Subcutaneous abdominal adipose tissue (tissue), 5 donors: ENCODE data around the gene CNTF.

Source experiments
- H3K27ac ChIP-seq: one replicate; pipeline ENCODE4 v1.7.0; 2013; ENCODE audit warnings: low read depth, mild to moderate bottlenecking, inconsistent platforms, low read length, moderate library complexity
- H3K27me3 ChIP-seq, 5 donors: one replicate each; pipeline ENCODE4 v1.7.0; 2013; ENCODE audit warnings: low read length in 5 of 5, inconsistent platforms in 1 of 5; ENCODE audit not compliant: control insufficient read depth in 5 of 5, insufficient read depth in 4 of 5
- H3K36me3 ChIP-seq, 5 donors: one replicate each; pipeline ENCODE4 v1.7.0; 2013; ENCODE audit warnings: low read length in 5 of 5; ENCODE audit not compliant: control insufficient read depth in 5 of 5, insufficient read depth in 5 of 5
- H3K4me1 ChIP-seq, 5 donors: one replicate each; pipeline ENCODE4 v1.7.0; 2013; ENCODE audit warnings: low read length in 5 of 5, mild to moderate bottlenecking in 3 of 5, moderate library complexity in 1 of 5; ENCODE audit not compliant: control insufficient read depth in 5 of 5, insufficient read depth in 5 of 5
- H3K4me3 ChIP-seq, 5 donors: one replicate each; pipeline ENCODE4 v1.7.0; 2013; ENCODE audit warnings: low read length in 5 of 5, low read depth in 1 of 5
- H3K9ac ChIP-seq, 5 donors: one replicate each; pipeline ENCODE4 v1.7.0; 2013; ENCODE audit warnings: low read length in 5 of 5, mild to moderate bottlenecking in 4 of 5, moderate library complexity in 3 of 5
- H3K9me3 ChIP-seq, 5 donors: one replicate each; pipeline ENCODE4 v1.7.0; 2013; ENCODE audit warnings: low read length in 5 of 5; ENCODE audit not compliant: control insufficient read depth in 5 of 5
- donor health status: healthy.
- donor health status: healthy.
- donor health status: healthy.
- donor health status: healthy.
- donor health status: healthy.

Gene CNTF

DNA sequence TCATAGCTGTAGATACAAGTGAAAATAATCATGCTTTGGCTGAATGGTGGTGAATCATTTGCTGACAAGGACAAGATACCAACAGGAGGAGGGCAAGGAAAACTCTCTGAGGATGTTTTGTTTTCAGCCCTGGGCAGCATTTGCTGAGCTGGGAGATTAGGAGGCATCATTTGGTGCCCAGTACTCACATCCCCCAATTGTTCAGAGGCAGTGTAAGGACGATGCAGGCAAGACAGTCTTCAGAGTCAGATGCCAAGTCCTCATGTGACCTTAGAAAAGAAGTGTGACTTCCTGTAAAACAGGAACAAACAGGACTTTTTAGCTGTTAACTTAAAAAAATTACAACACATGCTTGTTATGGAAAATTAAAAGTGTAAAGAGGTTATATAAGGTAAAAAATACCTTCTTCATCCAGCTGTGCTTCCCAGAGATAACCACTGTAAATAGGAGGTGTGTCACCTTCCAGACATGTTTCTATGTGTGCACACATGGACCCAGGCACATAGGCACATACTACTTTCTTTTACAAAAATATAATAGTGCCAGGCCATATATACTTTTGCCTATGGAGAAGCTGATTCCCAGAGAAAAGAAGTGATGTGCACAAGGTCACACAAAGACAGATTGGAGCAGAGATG lies 18.0 kb downstream of the CNTF start:
- no peaks in the 10 kb centered on the region for H3K27me3 ChIP-seq
- H3K27ac ChIP-seq, result no peak overlapping the region
- H3K4me3 ChIP-seq, result no peak overlapping the region
- H3K36me3 ChIP-seq, result no peaks in the 10 kb centered on the region
- H3K9ac ChIP-seq, result no peak overlapping the region
- H3K4me1 ChIP-seq, result peaks cover 0 to 20% (median 19%) of the 10 kb centered on the region in 5 donors
- no peaks in the 10 kb centered on the region for H3K9me3 ChIP-seq

DNA sequence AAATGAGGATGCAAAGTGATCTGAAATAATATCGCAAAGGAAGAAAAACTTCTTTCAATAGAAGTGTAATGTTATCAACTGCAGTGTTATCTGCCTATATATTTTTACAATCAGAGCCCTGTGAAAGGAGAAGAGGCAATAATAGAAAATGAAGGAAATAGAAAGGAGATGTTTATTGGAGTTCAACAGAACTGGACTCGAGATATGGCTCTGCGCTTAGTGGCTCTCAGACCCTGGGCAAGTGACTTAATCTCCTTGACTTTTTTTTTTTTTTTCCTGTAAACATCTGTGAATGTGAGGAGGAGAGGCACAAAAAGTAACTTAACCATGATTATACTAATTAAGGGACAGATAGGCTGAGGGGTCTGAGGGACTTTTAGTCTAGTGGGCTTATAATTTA lies 18.9 kb downstream of the CNTF start:
- no peak overlapping the region for H3K27ac ChIP-seq
- no peak overlapping the region for H3K4me3 ChIP-seq
- H3K9ac ChIP-seq, result no peak overlapping the region
- H3K36me3 ChIP-seq, result no peaks in the 10 kb centered on the region
- no peaks in the 10 kb centered on the region for H3K27me3 ChIP-seq
- peaks cover 0 to 20% (median 19%) of the 10 kb centered on the region in 5 donors for H3K4me1 ChIP-seq
- H3K9me3 ChIP-seq, result peaks cover 0 to 2% (median 0%) of the 10 kb centered on the region in 5 donors

DNA sequence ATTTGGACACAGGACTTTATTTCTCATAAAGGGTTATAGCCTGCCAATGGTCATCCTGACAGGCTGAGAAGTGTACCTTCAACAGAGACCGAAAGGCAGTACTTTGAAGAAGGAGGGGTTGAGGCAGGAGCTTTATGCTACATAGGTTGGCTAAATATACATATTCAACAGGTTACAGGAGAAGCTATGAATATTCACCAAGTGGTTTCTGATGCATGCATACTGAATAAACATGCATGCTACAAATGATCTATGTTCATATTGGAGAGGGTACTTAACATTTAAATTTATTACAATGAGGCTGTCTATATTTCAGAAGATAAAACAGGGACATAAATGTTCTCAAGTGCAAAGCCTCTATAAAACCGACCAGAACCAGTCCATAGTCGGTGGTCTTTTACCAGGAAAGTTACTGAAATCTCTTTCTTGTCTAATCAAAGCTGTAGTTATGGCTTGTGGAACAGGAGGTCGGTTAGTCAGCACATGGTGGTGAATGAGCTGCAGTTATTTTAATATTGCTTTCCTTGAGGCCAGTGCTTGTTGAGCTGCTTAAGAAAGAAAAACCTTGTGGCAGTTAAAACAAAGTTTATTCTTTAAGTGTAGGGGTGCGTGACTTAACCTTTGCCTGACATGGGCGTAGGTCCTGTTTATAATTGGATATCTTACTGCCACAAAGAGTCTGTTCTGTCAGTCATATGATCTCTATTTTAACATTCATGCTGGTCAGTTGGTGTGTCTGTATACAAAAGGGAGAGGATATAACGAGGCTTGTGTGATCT lies 19.5 kb downstream of the CNTF start:
- Histone ChIP-seq H3K9ac (no peak overlapping the region), H3K9me3 (peaks cover 0 to 2% (median 0%) of the 10 kb centered on the region in 5 donors), H3K4me3 (no peak overlapping the region), H3K27me3 (no peaks in the 10 kb centered on the region), H3K4me1 (peaks cover 0 to 20% (median 19%) of the 10 kb centered on the region in 5 donors), H3K27ac (no peak overlapping the region), H3K36me3 (no peaks in the 10 kb centered on the region)

DNA sequence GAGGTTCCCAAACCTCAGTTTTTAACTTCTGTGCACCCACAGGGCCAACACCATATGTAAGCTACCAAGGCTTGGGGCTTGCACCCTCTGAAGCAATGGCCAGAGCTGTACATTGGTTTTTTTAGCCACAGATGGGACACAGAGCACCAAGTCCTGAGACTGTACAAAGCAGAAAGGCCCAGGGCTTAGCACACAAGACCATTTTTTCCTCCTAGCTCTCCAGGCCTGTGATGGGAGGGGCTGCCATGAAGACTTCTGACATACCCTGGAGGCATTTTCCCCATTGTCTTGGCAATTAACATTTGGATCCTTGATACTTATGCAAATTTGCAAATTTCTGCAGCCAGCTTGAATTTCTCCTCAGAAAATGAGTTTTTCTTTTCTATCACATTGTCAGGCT lies 23.4 kb downstream of the CNTF start:
- Histone ChIP-seq H3K27me3 (no peaks in the 10 kb centered on the region), H3K9ac (no peak overlapping the region), H3K36me3 (no peaks in the 10 kb centered on the region), H3K4me3 (no peak overlapping the region), H3K27ac (no peak overlapping the region), H3K4me1 (peaks cover 0 to 6% (median 3%) of the 10 kb centered on the region in 5 donors), H3K9me3 (peaks cover 0 to 4% (median 0%) of the 10 kb centered on the region in 5 donors)

DNA sequence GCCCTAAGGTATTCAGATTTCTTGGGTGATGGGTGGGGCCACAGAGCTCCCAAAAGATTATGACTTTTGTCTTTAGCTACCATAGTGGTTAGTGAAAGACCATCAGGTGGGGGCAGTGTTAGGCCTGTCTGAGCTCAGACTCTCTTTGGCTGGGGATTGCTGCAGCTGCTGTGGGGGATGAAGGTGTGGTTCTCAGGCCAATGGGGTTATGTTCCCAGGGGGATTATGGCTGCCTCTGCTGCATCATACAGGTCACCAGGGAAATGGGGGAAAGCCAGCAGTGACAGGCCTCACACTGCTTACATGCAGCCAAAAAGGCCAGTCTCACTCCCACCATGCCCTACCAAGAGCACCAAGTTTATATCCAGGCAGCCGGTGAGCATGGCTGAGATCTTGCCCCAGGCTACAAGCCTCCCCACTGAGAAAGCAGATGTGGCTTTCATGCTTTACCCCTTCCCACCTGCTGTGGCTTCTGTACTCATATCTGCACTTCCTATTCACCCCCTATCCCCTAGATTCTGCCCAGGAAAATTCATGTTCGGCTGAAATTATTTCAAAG lies 24.8 kb downstream of the CNTF start:
- H3K36me3 ChIP-seq, result no peaks in the 10 kb centered on the region
- H3K9me3 ChIP-seq, result peaks cover 0 to 4% (median 0%) of the 10 kb centered on the region in 5 donors

DNA sequence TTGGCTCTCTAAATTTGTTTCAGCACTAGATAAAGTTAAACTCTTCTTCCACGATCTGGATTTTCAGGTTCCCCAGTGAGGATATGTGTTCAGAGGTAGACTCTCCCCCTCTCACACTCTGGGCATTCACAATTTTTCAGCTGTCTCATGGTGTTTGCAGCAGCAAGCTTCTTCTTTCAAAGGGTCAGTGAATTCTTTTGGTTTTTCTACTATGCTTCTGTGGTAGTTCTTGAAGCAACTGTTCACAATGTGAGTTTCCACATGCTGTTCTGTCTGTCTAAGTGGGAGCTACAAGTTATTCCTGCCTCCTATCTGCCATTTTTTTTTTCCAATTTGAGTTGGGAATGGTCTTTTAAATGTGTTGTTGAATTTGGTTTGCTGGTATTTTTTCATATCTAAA lies 25.4 kb downstream of the CNTF start:
- no peak overlapping the region for H3K27ac ChIP-seq
- H3K9ac ChIP-seq, result no peak overlapping the region
- peaks cover 0 to 2% (median 0%) of the 10 kb centered on the region in 5 donors for H3K4me1 ChIP-seq
- H3K36me3 ChIP-seq, result no peaks in the 10 kb centered on the region
- H3K27me3 ChIP-seq, result no peaks in the 10 kb centered on the region
- H3K4me3 ChIP-seq, result no peak overlapping the region
- H3K9me3 ChIP-seq, result peaks cover 0 to 4% (median 0%) of the 10 kb centered on the region in 5 donors

More for the DNA sequence above, 24.8 kb downstream of the CNTF start:
- Histone ChIP-seq H3K27ac (no peak overlapping the region), H3K9ac (no peak overlapping the region), H3K4me1 (peaks cover 0 to 2% (median 0%) of the 10 kb centered on the region in 5 donors), H3K4me3 (no peak overlapping the region), H3K27me3 (no peaks in the 10 kb centered on the region)

DNA sequence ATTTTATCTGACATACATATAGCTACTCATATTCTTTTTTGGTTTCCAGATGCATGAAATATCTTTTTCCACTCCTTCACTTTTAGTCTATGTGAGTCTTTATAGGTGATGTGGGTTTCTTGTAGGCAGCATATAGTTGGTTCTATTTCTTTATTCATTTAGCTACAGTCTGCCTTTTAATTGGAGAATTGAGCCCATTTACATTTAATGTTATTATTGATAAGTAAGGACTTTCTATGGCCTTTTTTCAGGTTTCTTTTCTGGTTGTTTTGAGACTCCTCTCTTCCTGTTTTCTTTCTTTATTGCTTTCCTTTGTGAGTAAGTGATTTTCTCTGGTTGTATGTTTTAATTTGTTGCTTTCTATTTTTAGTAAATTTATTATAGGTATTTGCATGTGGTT lies 27.2 kb downstream of the CNTF start:
- no peaks in the 10 kb centered on the region for H3K27me3 ChIP-seq
- H3K4me3 ChIP-seq, result no peak overlapping the region
- H3K9me3 ChIP-seq, result peaks cover 0 to 4% (median 0%) of the 10 kb centered on the region in 5 donors
- no peak overlapping the region for H3K27ac ChIP-seq
- no peaks in the 10 kb centered on the region for H3K36me3 ChIP-seq
- H3K4me1 ChIP-seq, result peaks cover 0 to 5% (median 3%) of the 10 kb centered on the region in 5 donors
- no peak overlapping the region for H3K9ac ChIP-seq

DNA sequence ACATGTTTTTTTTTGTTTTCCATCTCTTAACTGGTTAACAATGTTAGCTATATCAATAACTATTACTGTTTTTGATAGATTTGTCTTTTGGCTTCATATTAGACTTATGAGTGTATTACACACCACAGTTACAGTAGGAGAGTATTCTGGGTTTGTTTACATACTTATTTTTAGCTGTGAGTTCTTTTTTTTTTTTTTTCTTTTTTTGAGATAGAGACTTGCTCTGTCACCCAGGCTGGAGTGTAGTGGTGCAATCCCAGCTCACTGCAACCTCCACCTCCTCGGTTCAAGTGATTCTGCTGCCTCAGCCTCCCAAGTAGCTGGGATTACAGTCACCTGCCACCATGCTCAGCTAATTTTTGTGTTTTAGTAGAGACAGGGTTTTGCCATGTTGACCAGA lies 28.0 kb downstream of the CNTF start:
- Histone ChIP-seq H3K9ac (no peak overlapping the region), H3K27me3 (no peaks in the 10 kb centered on the region), H3K4me3 (no peak overlapping the region), H3K9me3 (peaks cover 0 to 4% (median 0%) of the 10 kb centered on the region in 5 donors), H3K27ac (no peak overlapping the region), H3K4me1 (peaks cover 0 to 4% (median 3%) of the 10 kb centered on the region in 5 donors), H3K36me3 (no peaks in the 10 kb centered on the region)

DNA sequence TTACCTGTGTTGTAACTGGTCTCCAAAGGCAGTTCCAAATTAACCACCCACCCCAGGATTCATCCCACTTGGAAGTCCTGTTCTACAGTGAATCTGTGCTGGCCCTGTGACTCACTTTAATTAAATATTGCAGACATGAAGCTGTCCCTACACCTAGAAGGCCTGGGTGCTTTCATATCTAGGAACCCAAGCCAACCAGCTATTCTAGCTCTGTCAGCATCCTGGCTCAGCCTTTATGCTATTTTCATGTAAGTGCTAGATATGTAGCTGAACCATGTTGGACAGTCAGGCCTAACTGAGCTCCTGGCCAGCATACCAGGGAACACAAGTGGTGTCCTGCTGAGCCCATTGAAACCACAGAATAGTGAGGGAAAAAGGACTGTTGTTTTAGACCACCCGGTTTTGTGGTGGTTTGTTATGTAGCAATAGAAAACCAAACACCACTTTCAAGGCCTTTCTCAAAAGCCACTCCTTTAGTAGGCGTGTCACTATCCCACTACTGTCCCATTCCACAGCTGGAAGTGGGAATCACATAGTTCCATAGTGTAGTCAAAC lies 30.3 kb downstream of the CNTF start:
- H3K4me1 ChIP-seq, result peaks cover 0 to 4% (median 3%) of the 10 kb centered on the region in 5 donors
- H3K4me3 ChIP-seq, result no peak overlapping the region
- no peaks in the 10 kb centered on the region for H3K27me3 ChIP-seq
- H3K36me3 ChIP-seq, result no peaks in the 10 kb centered on the region
- H3K9ac ChIP-seq, result peak overlapping the region in 1 of 5 donors; percentile 6
- H3K9me3 ChIP-seq, result peaks cover 0 to 2% (median 0%) of the 10 kb centered on the region in 5 donors
- no peak overlapping the region for H3K27ac ChIP-seq
